Right atrium auricular region (tissue), 2 donors: ENCODE data around the gene ALOX15B. TPM values are rescaled to one million over a fixed set of nuclear protein-coding genes. Genes with fewer than 3 reads are reported as not detected.

Experiments used
- DNase-seq: peaks from one replicate; pipeline ENCODE4 v3.0.0-alpha.2; 2019; ENCODE audit warnings: low spot score
- H3K27ac ChIP-seq, 2 donors: fragments of 200-600 bp; sonication (generic); 1 replicate in 1 of 2; 2 replicates in 1 of 2; pipeline ENCODE4 v1.5.1; 2016 to 2019
- H3K27me3 ChIP-seq, 2 donors: fragments of 200-600 bp; sonication (generic); one replicate each; pipeline versions ENCODE4 v1.5.1 to v1.6.0; 2017 to 2019
- H3K36me3 ChIP-seq: fragments of 200-600 bp; sonication (generic); one replicate; pipeline ENCODE4 v1.5.1; 2016
- H3K4me1 ChIP-seq, 2 donors: fragments of 200-600 bp; sonication (generic); one replicate each; pipeline versions ENCODE4 v1.5.1 to v1.6.0; 2017 to 2019
- H3K4me3 ChIP-seq, 2 donors: fragments of 200-600 bp; sonication (generic); 1 replicate in 1 of 2; 2 replicates in 1 of 2; pipeline ENCODE4 v1.5.1; 2017 to 2019; ENCODE audit warnings: mild to moderate bottlenecking in 1 of 2, moderate library complexity in 1 of 2
- H3K9me3 ChIP-seq, 2 donors: fragments of 200-600 bp; sonication (generic); one replicate each; pipeline ENCODE4 v1.5.1; 2019
- CTCF ChIP-seq, 2 donors: fragments of 200-600 bp; sonication (generic); IDR thresholded peaks; one replicate each; pipeline ENCODE4 v1.5.1; 2019; ENCODE audit warnings: antibody characterized with exemption in 2 of 2
- microRNA-seq, 2 donors: library from miRNA; unstranded; fragments of <30 nt; microRNA quantifications; one replicate each; pipeline ENCODE4, GENCODE V29; 2016 to 2017; ENCODE audit warnings: borderline number of aligned reads in 2 of 2, borderline replicate concordance in 1 of 2
- total RNA-seq, 2 donors: library from RNA; depleted of rRNA; stranded (reverse); fragments of >200 nt; gene quantifications; one replicate each; pipeline ENCODE4 v1.1.0, GENCODE V29; 2016

Gene ALOX15B
- total RNA-seq, 2 donors from 2014 or later, result 1.2 to 1.8 TPM

- Histone ChIP-seq H3K4me3 (no peak overlapping the region), H3K27ac (no peak overlapping the region), H3K9me3 (no peaks in the 10 kb centered on the region), H3K4me1 (no peaks in the 10 kb centered on the region), H3K27me3 (no peaks in the 10 kb centered on the region), H3K36me3 (no peaks in the 10 kb centered on the region)
- no peak for TF ChIP-seq CTCF (IDR thresholded peaks at IDR 0.05)
- no peak for DNase-seq
Observed at GRCh38 chr17:8096541-8096940, 57.7 kb downstream of the ALOX15B start.

Small RNA genes within 50 kb of the gene (microRNA-seq; reads per million reads assigned to microRNA genes)
- 0 reads per million in 2 donors for gene MIR4314

Other genes starting within 250 kb of the ALOX15B start
- gene KDM6B, start 204.8 kb upstream of the ALOX15B start, total RNA-seq, result 10 to 100 TPM; 11.0 to 11.1 TPM
- 10 to 100 TPM; 42.5 to 53.2 TPM for gene TMEM88, start 184.0 kb upstream of the ALOX15B start, total RNA-seq
- gene NAA38, start 181.5 kb upstream of the ALOX15B start, total RNA-seq, result 10 to 100 TPM; 77.1 to 85.0 TPM
- 1 to 10 TPM; 5.1 to 6.8 TPM for gene CYB5D1, start 181.1 kb upstream of the ALOX15B start, total RNA-seq
- 10 to 100 TPM; 17.6 to 44.7 TPM for gene CHD3, start 150.3 kb upstream of the ALOX15B start, total RNA-seq
- gene RNF227, start 122.8 kb upstream of the ALOX15B start, total RNA-seq, result 1 to 10 TPM; 1.6 to 5.8 TPM
- under 1 TPM in 1 of 2 donors, not detected in 1; 0.39 TPM for gene KCNAB3, start 109.2 kb upstream of the ALOX15B start, total RNA-seq
- 10 to 100 TPM; 52.4 to 68.2 TPM for gene TRAPPC1, start 107.1 kb upstream of the ALOX15B start, total RNA-seq
- 1 to 10 TPM; 4.6 to 8.3 TPM for gene CNTROB, start 106.9 kb upstream of the ALOX15B start, total RNA-seq
- gene GUCY2D, start 36.4 kb upstream of the ALOX15B start, total RNA-seq, result not detected
- under 1 TPM in 1 of 2 donors, not detected in 1; 0.43 TPM for gene ALOX12B, start 48.7 kb downstream of the ALOX15B start, total RNA-seq
- under 1 TPM in 1 of 2 donors, not detected in 1; 0.20 TPM for gene ALOXE3, start 79.5 kb downstream of the ALOX15B start, total RNA-seq
- not detected for gene HES7, start 85.0 kb downstream of the ALOX15B start, total RNA-seq
- 10 to 100 TPM; 59.4 to 75.0 TPM for gene PER1, start 113.3 kb downstream of the ALOX15B start, total RNA-seq
- 10 to 100 TPM; 27.4 to 39.7 TPM for gene VAMP2, start 123.9 kb downstream of the ALOX15B start, total RNA-seq
- gene TMEM107, start 137.3 kb downstream of the ALOX15B start, total RNA-seq, result 10 to 100 TPM in 1 of 2 donors, 1 to 10 TPM in 1; 7.3 to 11.0 TPM
- gene BORCS6, start 151.1 kb downstream of the ALOX15B start, total RNA-seq, result 10 to 100 TPM; 10.2 to 10.8 TPM
- gene AURKB, start 171.5 kb downstream of the ALOX15B start, total RNA-seq, result 1 to 10 TPM in 1 of 2 donors, not detected in 1; 1.8 TPM
- 1 to 10 TPM; 4.2 to 8.6 TPM for gene CTC1, start 209.0 kb downstream of the ALOX15B start, total RNA-seq
- 1 to 10 TPM; 4.4 to 5.3 TPM for gene PFAS, start 210.2 kb downstream of the ALOX15B start, total RNA-seq
- 10 to 100 TPM; 24.1 to 29.9 TPM for gene RANGRF, start 249.6 kb downstream of the ALOX15B start, total RNA-seq